HG03060 (cell line): ENCODE data around the gene CCNY.

Source experiments
- ATAC-seq: cut with Tn5 transposase; IDR thresholded peaks from one replicate; pipeline ENCODE4 v1.9.1; 2021; ENCODE audit warnings: low read depth, moderate number of reproducible peaks; ENCODE audit not compliant: unreplicated experiment

CCNY gene

GRCh38 chr10:35467186-35467585 is 130.9 kb downstream of the CCNY start:
- no peak for ATAC-seq

GRCh38 chr10:35470248-35470924 is 134.1 kb downstream of the CCNY start:
- ATAC-seq: no peak

GRCh38 chr10:35470925-35471315 is 134.6 kb downstream of the CCNY start:
- no peak for ATAC-seq

GRCh38 chr10:35471435-35471834 is 135.1 kb downstream of the CCNY start:
- ATAC-seq: no peak

- no peak for ATAC-seq
Observed at GRCh38 chr10:35480142-35480541, 143.8 kb downstream of the CCNY start.

- ATAC-seq: no peak
Observed at GRCh38 chr10:35481413-35481812, 145.1 kb downstream of the CCNY start.

GRCh38 chr10:35486297-35486990 is 150.1 kb downstream of the CCNY start:
- ATAC-seq: no peak

- no peak for ATAC-seq
Observed at GRCh38 chr10:35487336-35488034, 151.2 kb downstream of the CCNY start.

- ATAC-seq: no peak
Observed at GRCh38 chr10:35488228-35488627, 151.9 kb downstream of the CCNY start.

GRCh38 chr10:35492386-35493195 is 156.3 kb downstream of the CCNY start:
- ATAC-seq: no peak

GRCh38 chr10:35493196-35494118 is 157.1 kb downstream of the CCNY start:
- ATAC-seq: no peak

GRCh38 chr10:35495521-35496119 is 159.3 kb downstream of the CCNY start:
- peak; percentile 47 for ATAC-seq

- ATAC-seq: no peak
Observed at GRCh38 chr10:35497909-35498308, 161.6 kb downstream of the CCNY start.

GRCh38 chr10:35498693-35499092 is 162.4 kb downstream of the CCNY start:
- peak; percentile 40 for ATAC-seq

GRCh38 chr10:35501923-35502322 is 165.6 kb downstream of the CCNY start:
- no peak for ATAC-seq

- ATAC-seq: no peak
Observed at GRCh38 chr10:35502692-35503091, 166.4 kb downstream of the CCNY start.

- ATAC-seq: no peak
Observed at GRCh38 chr10:35503578-35503977, 167.3 kb downstream of the CCNY start.

GRCh38 chr10:35504132-35504531 is 167.8 kb downstream of the CCNY start:
- no peak for ATAC-seq

GRCh38 chr10:35505241-35505873 is 169.0 kb downstream of the CCNY start:
- no peak for ATAC-seq
